Measurements from ENCODE around the gene NPTX1.

The NPTX1 gene

GRCh38 chr17:80503031-80503430, 26.6 kb upstream of the NPTX1 start:
- no peak for DNase-seq

GRCh38 chr17:80502578-80502877, 26.1 kb upstream of the NPTX1 start:
- DNase-seq: no peak

- DNase-seq: no peak
These were observed 25.6 kb upstream of the NPTX1 start for GRCh38 chr17:80501741-80502577.

- DNase-seq: no peak
These were observed 23.7 kb upstream of the NPTX1 start for GRCh38 chr17:80499961-80500665.

GRCh38 chr17:80499560-80499959, 23.2 kb upstream of the NPTX1 start:
- no peak for DNase-seq

- DNase-seq: no peak
These were observed 22.6 kb upstream of the NPTX1 start for GRCh38 chr17:80498920-80499410.

- no peak for DNase-seq
These were observed 22.0 kb upstream of the NPTX1 start for GRCh38 chr17:80498242-80498919.

- DNase-seq: no peak
These were observed 21.4 kb upstream of the NPTX1 start for GRCh38 chr17:80497726-80498241.

- DNase-seq: no peak
These were observed 18.1 kb upstream of the NPTX1 start for GRCh38 chr17:80494547-80494946.

- DNase-seq: no peak
These were observed 16.1 kb upstream of the NPTX1 start for GRCh38 chr17:80492343-80493136.

GRCh38 chr17:80491478-80492342, 15.3 kb upstream of the NPTX1 start:
- DNase-seq: no peak

GRCh38 chr17:80487511-80487910, 11.1 kb upstream of the NPTX1 start:
- DNase-seq: no peak

- no peak for DNase-seq
These were observed 10.3 kb upstream of the NPTX1 start for GRCh38 chr17:80486692-80487091.

- DNase-seq: no peak
These were observed 9.4 kb upstream of the NPTX1 start for GRCh38 chr17:80485846-80486245.

GRCh38 chr17:80482555-80483308, 6.3 kb upstream of the NPTX1 start:
- no peak for DNase-seq

- no peak for DNase-seq
These were observed 5.6 kb upstream of the NPTX1 start for GRCh38 chr17:80482058-80482318.

- DNase-seq: no peak
These were observed 5.1 kb upstream of the NPTX1 start for GRCh38 chr17:80481284-80482057.

- DNase-seq: no peak
These were observed 3.8 kb upstream of the NPTX1 start for GRCh38 chr17:80480248-80480647.

GRCh38 chr17:80479246-80479566, 2.8 kb upstream of the NPTX1 start:
- DNase-seq: no peak

- DNase-seq: no peak
These were observed 2.3 kb upstream of the NPTX1 start for GRCh38 chr17:80478487-80479245.
